ENCODE results near the gene SPATA32. TPM values are rescaled to one million over a fixed set of nuclear protein-coding genes. Genes with fewer than 3 reads are reported as not detected.

The SPATA32 gene
- total RNA-seq, 1 experiment from 2014 or later = 0.81 TPM

DNA sequence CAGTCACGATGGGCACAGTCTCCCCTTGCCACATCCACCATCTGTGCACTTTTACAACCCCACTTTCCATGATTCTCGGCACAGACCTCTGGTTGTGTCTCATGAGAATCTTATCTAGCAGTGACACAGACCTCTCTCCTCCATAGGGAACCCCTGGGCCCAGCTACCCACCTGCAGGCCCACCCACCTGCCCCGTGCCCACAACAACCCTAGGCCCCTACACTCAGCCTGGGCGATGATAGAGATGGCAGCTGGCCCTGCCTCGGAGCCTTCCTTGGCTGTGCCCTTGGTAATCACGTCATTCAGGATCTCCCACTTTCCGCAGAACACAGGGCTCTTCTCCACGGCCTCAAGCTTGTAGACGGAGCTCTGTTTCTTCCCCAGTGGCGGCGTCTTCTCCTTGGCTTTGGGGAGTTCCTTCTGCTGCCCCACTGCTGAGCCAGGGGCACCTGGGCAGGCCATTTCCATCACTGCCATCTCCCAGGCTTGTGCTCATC, 28.4 kb upstream of the SPATA32 start:
- Histone ChIP-seq H3K4me2 (ENCODE audit: insufficient read depth, insufficient read length, low read length) (no peak overlapping the region), H4K8ac (replicated peaks; ENCODE audit: insufficient read length, low read depth, low read length) (no peak overlapping the region), H3K27ac (ENCODE audit: insufficient read length, low read depth, low read length) (no peak overlapping the region), H2BK5ac (ENCODE audit: insufficient read length, low read length) (no peak overlapping the region), H3K79me2 (ENCODE audit: insufficient read depth, low read length) (no peaks in the 10 kb centered on the region; the same call in 1 of the 2 replicates), H4K5ac (ENCODE audit: insufficient read length, low read depth, low read length) (no peak overlapping the region), H2BK15ac (ENCODE audit: low read depth, low read length) (no peak overlapping the region), H3K4ac (ENCODE audit: low read depth, low read length) (no peak overlapping the region), H2BK20ac (ENCODE audit: low read depth, low read length, poor library complexity, severe bottlenecking) (no peak overlapping the region), H3K18ac (ENCODE audit: insufficient read length, low read depth, low read length) (no peak overlapping the region), H2BK120ac (ENCODE audit: low read depth, low read length, poor library complexity, severe bottlenecking) (no peak overlapping the region), H3K23ac (ENCODE audit: insufficient read length, low read depth, low read length) (no peak overlapping the region), H3K9ac (ENCODE audit: extremely low read depth, insufficient read length, low read length) (no peak overlapping the region), H3K79me1 (ENCODE audit: insufficient read depth, low read depth, low read length, poor library complexity, severe bottlenecking) (no peaks in the 10 kb centered on the region), H3T11ph (ENCODE audit: low read length) (no peak overlapping the region), H3K56ac (ENCODE audit: insufficient read length, low read depth, low read length) (no peak overlapping the region), H2BK12ac (ENCODE audit: insufficient read length, low read depth, low read length) (no peak overlapping the region), H2AFZ (ENCODE audit: low read length) (no peak overlapping the region), H3K9me3 (ENCODE audit: control insufficient read depth, low read depth, low read length) (no peaks in the 10 kb centered on the region), H3K14ac (ENCODE audit: insufficient read depth, low read length) (no peak overlapping the region; the same call in 1 of the 2 replicates), H2AK5ac (ENCODE audit: insufficient read length, low read length) (no peak overlapping the region), H3K23me2 (ENCODE audit: insufficient read length, low read depth, low read length, poor library complexity, severe bottlenecking) (no peaks in the 10 kb centered on the region), H3K4me1 (ENCODE audit: insufficient read depth, low read length) (no peaks in the 10 kb centered on the region; the same call in 1 of the 2 replicates), H3K27me3 (ENCODE audit: insufficient read depth, low read length) (no peaks in the 10 kb centered on the region), H4K20me1 (ENCODE audit: control insufficient read depth, insufficient read depth, insufficient read length) (no peaks in the 10 kb centered on the region), H4K91ac (ENCODE audit: insufficient read length, low read depth, low read length) (no peak overlapping the region)
- WGBS (ENCODE audit: extremely low coverage, insufficient read length, low lambda C conversion rate) = no CpG with 5 or more reads among the region's 11 CpGs
- Mint-ChIP-seq H3K4me3 (no peak overlapping the region), H3K4me1 (peaks cover 12 to 17% of the 10 kb centered on the region in 2 experiments), H3K9me3 (no peaks in the 10 kb centered on the region), H3K27ac (peak overlapping the region in 1 of 3 experiments; percentile 76; a peak in 2 of 7 replicates), H3K27me3 (ENCODE audit: low read depth) (no peaks in the 10 kb centered on the region), H3K36me3 (ENCODE audit: insufficient read depth in 1 of 3, low read depth in 3 of 3) (peaks cover 8 to 31% (median 30%) of the 10 kb centered on the region in 3 experiments; a peak in 6 of 7 replicates)
- TF ChIP-seq, protein P1, sequence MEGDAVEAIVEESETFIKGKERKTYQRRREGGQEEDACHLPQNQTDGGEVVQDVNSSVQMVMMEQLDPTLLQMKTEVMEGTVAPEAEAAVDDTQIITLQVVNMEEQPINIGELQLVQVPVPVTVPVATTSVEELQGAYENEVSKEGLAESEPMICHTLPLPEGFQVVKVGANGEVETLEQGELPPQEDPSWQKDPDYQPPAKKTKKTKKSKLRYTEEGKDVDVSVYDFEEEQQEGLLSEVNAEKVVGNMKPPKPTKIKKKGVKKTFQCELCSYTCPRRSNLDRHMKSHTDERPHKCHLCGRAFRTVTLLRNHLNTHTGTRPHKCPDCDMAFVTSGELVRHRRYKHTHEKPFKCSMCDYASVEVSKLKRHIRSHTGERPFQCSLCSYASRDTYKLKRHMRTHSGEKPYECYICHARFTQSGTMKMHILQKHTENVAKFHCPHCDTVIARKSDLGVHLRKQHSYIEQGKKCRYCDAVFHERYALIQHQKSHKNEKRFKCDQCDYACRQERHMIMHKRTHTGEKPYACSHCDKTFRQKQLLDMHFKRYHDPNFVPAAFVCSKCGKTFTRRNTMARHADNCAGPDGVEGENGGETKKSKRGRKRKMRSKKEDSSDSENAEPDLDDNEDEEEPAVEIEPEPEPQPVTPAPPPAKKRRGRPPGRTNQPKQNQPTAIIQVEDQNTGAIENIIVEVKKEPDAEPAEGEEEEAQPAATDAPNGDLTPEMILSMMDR (conservative IDR thresholded peaks at IDR 0.05) = no peak
- DNase-seq = no peak
